Activated CD4-positive, alpha-beta T cell treated with anti-CD3 and anti-CD28 coated beads, Interleukin-2, amount 10 ng/mL, durations not matched to agents 24 days and 14 days (primary cell): ENCODE measurements around the gene ABHD14A. TPM values are rescaled to one million over a fixed set of nuclear protein-coding genes. Genes with fewer than 3 reads are reported as not detected.

Experiments
- DNase-seq: peaks from one replicate; pipeline ENCODE4 v3.0.0; 2022
- H3K27ac Mint-ChIP-seq: one replicate; pipeline ENCODE4 v1.8.0; 2022; ENCODE audit warnings: mild to moderate bottlenecking, mixed read lengths
- H3K27me3 Mint-ChIP-seq: one replicate; pipeline ENCODE4 v1.8.0; 2022; ENCODE audit warnings: mixed read lengths
- H3K36me3 Mint-ChIP-seq: one replicate; pipeline ENCODE4 v1.8.0; 2022; ENCODE audit warnings: low read depth, mild to moderate bottlenecking, mixed read lengths
- H3K4me1 Mint-ChIP-seq: one replicate; pipeline ENCODE4 v1.8.0; 2021; ENCODE audit warnings: mixed read lengths
- H3K4me3 Mint-ChIP-seq: one replicate; pipeline ENCODE4 v1.8.0; 2022; ENCODE audit warnings: mild to moderate bottlenecking, moderate library complexity, mixed read lengths
- H3K9me3 Mint-ChIP-seq: one replicate; pipeline ENCODE4 v1.8.0; 2021; ENCODE audit warnings: mixed read lengths
- intact Hi-C: fragments of 100-400 bp; cut with micrococcal nuclease; formaldehyde crosslinking; loops from one replicate; pipeline ENCODE4 v1.15.1; 2023
- total RNA-seq: library from RNA; stranded (reverse); gene quantifications from 2 replicates; pipeline ENCODE4 v1.2.3, GENCODE V29; 2022

Gene ABHD14A
- total RNA-seq, 1 donor from 2014 or later = 12.3 TPM

GRCh38 chr3:51957520-51958205 is 17.2 kb upstream of the ABHD14A start:
- Mint-ChIP-seq H3K9me3 (no peaks in the 10 kb centered on the region), H3K27me3 (peaks cover 30% of the 10 kb centered on the region), H3K36me3 (peaks cover 3% of the 10 kb centered on the region), H3K4me3 (no peak overlapping the region), H3K4me1 (no peaks in the 10 kb centered on the region), H3K27ac (no peak overlapping the region)
- no peak for DNase-seq
- intact Hi-C loops = no loop called here

GRCh38 chr3:51958603-51959521 is 16.0 kb upstream of the ABHD14A start:
- H3K36me3 Mint-ChIP-seq = peaks cover 3% of the 10 kb centered on the region
- intact Hi-C loops = no loop called here
- H3K27me3 Mint-ChIP-seq = peaks cover 19% of the 10 kb centered on the region
- no peak overlapping the region for H3K4me3 Mint-ChIP-seq
- DNase-seq = no peak
- H3K9me3 Mint-ChIP-seq = no peaks in the 10 kb centered on the region
- peaks cover 2% of the 10 kb centered on the region for H3K4me1 Mint-ChIP-seq
- H3K27ac Mint-ChIP-seq = no peak overlapping the region

- H3K27me3 Mint-ChIP-seq = peaks cover 11% of the 10 kb centered on the region
- no peak for DNase-seq
- H3K4me3 Mint-ChIP-seq = no peak overlapping the region
- H3K27ac Mint-ChIP-seq = no peak overlapping the region
- peaks cover 2% of the 10 kb centered on the region for H3K4me1 Mint-ChIP-seq
- intact Hi-C loops = no loop called here
- peaks cover 3% of the 10 kb centered on the region for H3K36me3 Mint-ChIP-seq
- no peaks in the 10 kb centered on the region for H3K9me3 Mint-ChIP-seq
Observed at GRCh38 chr3:51959651-51960050, 15.2 kb upstream of the ABHD14A start.

GRCh38 chr3:51960386-51960785 is 14.5 kb upstream of the ABHD14A start:
- peaks cover 3% of the 10 kb centered on the region for H3K36me3 Mint-ChIP-seq
- H3K4me1 Mint-ChIP-seq = peaks cover 4% of the 10 kb centered on the region
- no peak overlapping the region for H3K27ac Mint-ChIP-seq
- no peak for DNase-seq
- H3K4me3 Mint-ChIP-seq = no peak overlapping the region
- intact Hi-C loops = no loop called here
- H3K27me3 Mint-ChIP-seq = peaks cover 6% of the 10 kb centered on the region
- no peaks in the 10 kb centered on the region for H3K9me3 Mint-ChIP-seq

GRCh38 chr3:51961011-51961410 is 13.9 kb upstream of the ABHD14A start:
- intact Hi-C loops = no loop called here
- Mint-ChIP-seq H3K4me1 (peaks cover 9% of the 10 kb centered on the region), H3K4me3 (no peak overlapping the region)

GRCh38 chr3:51961602-51962569 is 13.0 kb upstream of the ABHD14A start:
- no peak overlapping the region for H3K4me3 Mint-ChIP-seq
- intact Hi-C loops = no loop called here
- H3K27me3 Mint-ChIP-seq = peaks cover 5% of the 10 kb centered on the region
- H3K27ac Mint-ChIP-seq = no peak overlapping the region
- DNase-seq = no peak
- H3K4me1 Mint-ChIP-seq = peaks cover 9% of the 10 kb centered on the region
- H3K36me3 Mint-ChIP-seq = peaks cover 3% of the 10 kb centered on the region
- no peaks in the 10 kb centered on the region for H3K9me3 Mint-ChIP-seq

More at GRCh38 chr3:51961011-51961410, 13.9 kb upstream of the ABHD14A start:
- DNase-seq = no peak
- Mint-ChIP-seq H3K27ac (no peak overlapping the region), H3K27me3 (peaks cover 7% of the 10 kb centered on the region), H3K36me3 (peaks cover 3% of the 10 kb centered on the region), H3K9me3 (no peaks in the 10 kb centered on the region)

- Mint-ChIP-seq H3K27ac (no peak overlapping the region), H3K9me3 (no peaks in the 10 kb centered on the region), H3K36me3 (peaks cover 3% of the 10 kb centered on the region), H3K4me1 (peaks cover 11% of the 10 kb centered on the region), H3K27me3 (peaks cover 5% of the 10 kb centered on the region), H3K4me3 (no peak overlapping the region)
- intact Hi-C loops = no loop called here
- DNase-seq = no peak
Observed at GRCh38 chr3:51962854-51963530, 11.9 kb upstream of the ABHD14A start.

GRCh38 chr3:51963951-51964451 is 10.9 kb upstream of the ABHD14A start:
- Mint-ChIP-seq H3K4me3 (no peak overlapping the region), H3K27ac (no peak overlapping the region), H3K36me3 (no peaks in the 10 kb centered on the region), H3K27me3 (peaks cover 5% of the 10 kb centered on the region), H3K9me3 (no peaks in the 10 kb centered on the region), H3K4me1 (peaks cover 11% of the 10 kb centered on the region)
- no peak for DNase-seq
- intact Hi-C loops = no loop called here

- DNase-seq = no peak
- intact Hi-C loops = no loop called here
- H3K27ac Mint-ChIP-seq = no peak overlapping the region
- H3K27me3 Mint-ChIP-seq = peaks cover 5% of the 10 kb centered on the region
- no peak overlapping the region for H3K4me3 Mint-ChIP-seq
- no peaks in the 10 kb centered on the region for H3K9me3 Mint-ChIP-seq
- H3K36me3 Mint-ChIP-seq = no peaks in the 10 kb centered on the region
- peaks cover 11% of the 10 kb centered on the region for H3K4me1 Mint-ChIP-seq
Observed at GRCh38 chr3:51964521-51964920, 10.3 kb upstream of the ABHD14A start.

- H3K27ac Mint-ChIP-seq = no peak overlapping the region
- H3K27me3 Mint-ChIP-seq = peaks cover 5% of the 10 kb centered on the region
- intact Hi-C loops = no loop called here
Observed at GRCh38 chr3:51966016-51966415, 8.8 kb upstream of the ABHD14A start.

GRCh38 chr3:51966486-51966885 is 8.4 kb upstream of the ABHD14A start:
- Mint-ChIP-seq H3K36me3 (peaks cover 2% of the 10 kb centered on the region), H3K27me3 (peaks cover 4% of the 10 kb centered on the region), H3K27ac (peak overlapping the region; percentile 75), H3K9me3 (no peaks in the 10 kb centered on the region), H3K4me3 (peak overlapping the region; percentile 87), H3K4me1 (peaks cover 11% of the 10 kb centered on the region)
- no peak for DNase-seq
- intact Hi-C loops = no loop called here

More at GRCh38 chr3:51966016-51966415, 8.8 kb upstream of the ABHD14A start:
- Mint-ChIP-seq H3K36me3 (peaks cover 2% of the 10 kb centered on the region), H3K4me3 (peak overlapping the region; percentile 87), H3K9me3 (no peaks in the 10 kb centered on the region), H3K4me1 (peaks cover 11% of the 10 kb centered on the region)
- DNase-seq = no peak

GRCh38 chr3:51966922-51967383 is 7.9 kb upstream of the ABHD14A start:
- intact Hi-C loops = loop anchor here (1.0 kb wide), 1 partner anchor 8 kb away; the partner anchor contains the start of gene ABHD14A
- H3K36me3 Mint-ChIP-seq = peaks cover 2% of the 10 kb centered on the region
- H3K4me1 Mint-ChIP-seq = peaks cover 11% of the 10 kb centered on the region
- H3K4me3 Mint-ChIP-seq = peak overlapping the region; percentile 87
- H3K27me3 Mint-ChIP-seq = peaks cover 3% of the 10 kb centered on the region
- peak overlapping the region; percentile 75 for H3K27ac Mint-ChIP-seq
- DNase-seq = peak; percentile 82
- no peaks in the 10 kb centered on the region for H3K9me3 Mint-ChIP-seq
